ENCODE measurements around the gene CADPS. TPM values are rescaled to one million over a fixed set of nuclear protein-coding genes. Genes with fewer than 3 reads are reported as not detected.

CADPS gene
- total RNA-seq, 2 donors from 2014 or later: 11.7 to 20.8 TPM

- H3K27me3 Mint-ChIP-seq (ENCODE audit: insufficient read depth): no peaks in the 10 kb centered on the region
- peaks cover 17% of the 10 kb centered on the region for H3K4me1 Mint-ChIP-seq
- WGBS, 2 experiments (ENCODE audit: insufficient coverage in 1 of 2, insufficient read length in 1 of 2): 85 to 97% methylated on average over 2 of the region's 2 CpGs
Observed at GRCh38 chr3:62551556-62551955, 323.7 kb downstream of the CADPS start.

GRCh38 chr3:62550439-62550838 lies 324.8 kb downstream of the CADPS start:
- Mint-ChIP-seq H3K9me3 (no peaks in the 10 kb centered on the region), H3K27ac (no peak overlapping the region), H3K4me3 (no peak overlapping the region), H3K4me1 (peaks cover 17% of the 10 kb centered on the region), H3K27me3 (ENCODE audit: insufficient read depth) (no peaks in the 10 kb centered on the region), H3K36me3 (ENCODE audit: low read depth) (no peaks in the 10 kb centered on the region)
- Histone ChIP-seq H3K27ac (ENCODE audit: low read depth, low read length) (no peak overlapping the region), H3K9me3 (ENCODE audit: control insufficient read depth, low read length) (no peaks in the 10 kb centered on the region), H3K36me3 (ENCODE audit: control insufficient read depth, insufficient read depth, low read length) (peaks cover 5% of the 10 kb centered on the region), H3K9ac (ENCODE audit: extremely low read depth, low read length, poor library complexity, severe bottlenecking) (no peak overlapping the region), H3K27me3 (ENCODE audit: control insufficient read depth, insufficient read depth, low read length, poor library complexity, severe bottlenecking) (no peaks in the 10 kb centered on the region), H3K4me1 (ENCODE audit: control insufficient read depth, insufficient read depth, low read length) (peaks cover 3% of the 10 kb centered on the region), H3K4me3 (ENCODE audit: low read length) (no peak overlapping the region)
- no peak for TF ChIP-seq CTCF (conservative IDR thresholded peaks at IDR 0.05)
- WGBS, 2 experiments (ENCODE audit: insufficient coverage in 1 of 2, insufficient read length in 1 of 2): 81 to 88% methylated on average over 5 of the region's 5 CpGs
- no peak for DNase-seq

More at GRCh38 chr3:62551556-62551955, 323.7 kb downstream of the CADPS start:
- H3K27me3 ChIP-seq (ENCODE audit: control insufficient read depth, insufficient read depth, low read length, poor library complexity, severe bottlenecking): no peaks in the 10 kb centered on the region
- no peaks in the 10 kb centered on the region for H3K9me3 ChIP-seq (ENCODE audit: control insufficient read depth, low read length)
- H3K27ac ChIP-seq (ENCODE audit: low read depth, low read length): no peak overlapping the region
- no peak overlapping the region for H3K9ac ChIP-seq (ENCODE audit: extremely low read depth, low read length, poor library complexity, severe bottlenecking)
- Mint-ChIP-seq H3K36me3 (ENCODE audit: low read depth) (no peaks in the 10 kb centered on the region), H3K4me3 (no peak overlapping the region), H3K27ac (no peak overlapping the region), H3K9me3 (no peaks in the 10 kb centered on the region)
- H3K4me3 ChIP-seq (ENCODE audit: low read length): no peak overlapping the region
- peaks cover 5% of the 10 kb centered on the region for H3K36me3 ChIP-seq (ENCODE audit: control insufficient read depth, insufficient read depth, low read length)
- TF ChIP-seq CTCF (conservative IDR thresholded peaks at IDR 0.05): no peak
- DNase-seq: no peak
- H3K4me1 ChIP-seq (ENCODE audit: control insufficient read depth, insufficient read depth, low read length): peaks cover 3% of the 10 kb centered on the region

GRCh38 chr3:62548528-62549205 lies 326.5 kb downstream of the CADPS start:
- Histone ChIP-seq H3K27ac (ENCODE audit: low read depth, low read length) (no peak overlapping the region), H3K4me3 (ENCODE audit: low read length) (no peak overlapping the region), H3K36me3 (ENCODE audit: control insufficient read depth, insufficient read depth, low read length) (peaks cover 5% of the 10 kb centered on the region), H3K9me3 (ENCODE audit: control insufficient read depth, low read length) (no peaks in the 10 kb centered on the region), H3K4me1 (ENCODE audit: control insufficient read depth, insufficient read depth, low read length) (peaks cover 3% of the 10 kb centered on the region), H3K9ac (ENCODE audit: extremely low read depth, low read length, poor library complexity, severe bottlenecking) (no peak overlapping the region), H3K27me3 (ENCODE audit: control insufficient read depth, insufficient read depth, low read length, poor library complexity, severe bottlenecking) (no peaks in the 10 kb centered on the region)
- Mint-ChIP-seq H3K27me3 (ENCODE audit: insufficient read depth) (no peaks in the 10 kb centered on the region), H3K9me3 (no peaks in the 10 kb centered on the region), H3K4me3 (no peak overlapping the region), H3K27ac (no peak overlapping the region), H3K4me1 (peaks cover 21% of the 10 kb centered on the region), H3K36me3 (ENCODE audit: low read depth) (no peaks in the 10 kb centered on the region)
- 50 to 68% methylated on average over 1 of the region's 2 CpGs for WGBS, 2 experiments (ENCODE audit: insufficient coverage in 1 of 2, insufficient read length in 1 of 2)
- no peak for DNase-seq
- no peak for TF ChIP-seq CTCF (conservative IDR thresholded peaks at IDR 0.05)

Data from endodermal cell (in vitro differentiated cells).